Bone marrow (tissue), 2 donors: Measurements from ENCODE around the gene PPM1F.

Source experiments
- DNase-seq, 2 donors: peaks; one replicate each; lab custom pipeline; 2025; lab: John Stamatoyannopoulos, UW

PPM1F gene

DNA sequence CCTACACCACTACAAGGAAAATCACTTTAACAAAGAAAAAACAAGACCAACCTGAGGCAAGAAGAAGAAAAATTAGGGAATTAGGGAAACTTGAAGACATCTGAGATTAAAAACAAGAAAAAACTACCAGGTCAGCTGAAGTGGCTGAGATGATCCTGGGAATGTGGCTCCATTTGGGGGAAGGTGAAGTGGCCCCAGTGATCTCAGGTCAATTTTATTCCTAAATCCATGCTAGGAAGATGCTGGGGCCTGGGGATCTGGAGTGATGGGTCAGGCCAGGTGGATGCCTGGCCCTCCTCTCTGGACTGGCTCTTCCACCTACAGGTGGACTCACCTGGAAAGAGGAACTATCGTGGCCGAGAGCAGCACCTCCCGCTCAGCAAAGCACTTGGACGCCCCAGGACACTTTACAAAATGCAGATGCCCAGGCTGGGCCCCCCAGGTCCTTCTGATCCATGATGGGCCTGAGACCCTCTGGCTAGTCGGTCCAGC lies 23.3 kb upstream of the PPM1F start:
- DNase-seq: no peak

DNA sequence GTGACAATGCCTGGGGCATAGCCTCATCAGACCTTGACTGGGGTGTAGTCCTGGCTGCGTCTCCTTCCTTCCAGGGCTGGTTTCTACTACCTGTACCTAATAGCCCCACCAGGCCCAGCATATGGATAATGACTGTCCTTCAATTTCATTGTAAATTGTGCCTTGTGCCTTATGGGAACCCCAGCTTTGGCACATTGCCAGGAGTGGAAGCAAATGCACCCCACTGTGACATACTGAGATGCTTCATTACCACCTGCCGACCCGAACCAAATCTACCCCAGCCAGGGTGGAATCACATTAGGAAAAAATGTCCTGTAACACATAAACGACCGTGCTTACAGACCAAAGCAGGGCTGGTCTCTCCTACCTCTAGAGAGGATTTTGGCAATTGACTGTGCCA lies 22.6 kb upstream of the PPM1F start:
- DNase-seq: no peak

DNA sequence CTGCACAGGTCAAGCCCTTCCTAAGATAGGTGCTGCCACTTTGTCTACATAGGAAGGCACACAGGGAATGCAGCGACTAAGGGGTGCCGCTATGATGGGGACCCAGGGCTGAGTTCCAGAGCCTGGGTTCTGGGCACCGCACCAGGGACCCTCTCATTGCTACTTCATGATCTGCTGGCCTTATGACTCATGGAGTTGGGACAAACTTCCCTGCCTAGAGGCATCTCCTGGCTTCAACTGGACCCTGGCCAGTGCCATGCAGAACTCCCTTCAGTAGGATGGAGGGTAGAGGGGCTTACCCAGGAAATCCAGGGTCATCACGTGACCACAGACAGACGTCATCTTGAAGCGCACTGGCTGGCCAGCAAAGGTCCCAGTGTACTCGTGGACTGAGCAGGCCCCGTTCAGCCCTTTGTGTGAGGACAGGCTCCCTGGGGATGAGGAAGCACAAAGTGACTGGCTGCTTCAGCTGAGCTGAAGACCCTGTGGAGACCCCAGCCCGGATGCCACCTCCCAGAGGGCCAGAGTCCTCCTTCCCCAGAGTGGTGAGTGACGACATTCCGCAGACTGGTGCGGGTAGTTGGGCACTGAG lies 21.5 kb upstream of the PPM1F start:
- DNase-seq: no peak

DNA sequence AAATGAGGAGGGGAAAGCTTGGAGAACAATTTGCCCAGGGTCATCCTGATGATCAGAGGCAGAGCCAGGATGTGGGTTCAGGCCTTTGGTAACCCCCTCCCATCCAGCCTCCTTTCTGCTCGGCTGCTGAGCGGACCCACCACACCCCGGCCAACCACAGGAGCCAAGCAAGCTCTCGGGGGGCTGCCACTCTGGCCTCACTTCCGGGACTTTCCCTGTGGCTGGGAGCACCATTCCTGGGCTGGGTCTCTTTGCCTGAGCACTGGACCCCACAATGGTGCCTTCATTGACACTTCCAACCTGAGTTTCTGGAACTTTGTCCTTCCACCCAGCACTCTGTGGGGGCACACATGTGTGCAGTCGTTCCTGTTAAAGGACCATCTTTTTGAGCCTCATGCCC lies 20.2 kb upstream of the PPM1F start:
- no peak for DNase-seq

DNA sequence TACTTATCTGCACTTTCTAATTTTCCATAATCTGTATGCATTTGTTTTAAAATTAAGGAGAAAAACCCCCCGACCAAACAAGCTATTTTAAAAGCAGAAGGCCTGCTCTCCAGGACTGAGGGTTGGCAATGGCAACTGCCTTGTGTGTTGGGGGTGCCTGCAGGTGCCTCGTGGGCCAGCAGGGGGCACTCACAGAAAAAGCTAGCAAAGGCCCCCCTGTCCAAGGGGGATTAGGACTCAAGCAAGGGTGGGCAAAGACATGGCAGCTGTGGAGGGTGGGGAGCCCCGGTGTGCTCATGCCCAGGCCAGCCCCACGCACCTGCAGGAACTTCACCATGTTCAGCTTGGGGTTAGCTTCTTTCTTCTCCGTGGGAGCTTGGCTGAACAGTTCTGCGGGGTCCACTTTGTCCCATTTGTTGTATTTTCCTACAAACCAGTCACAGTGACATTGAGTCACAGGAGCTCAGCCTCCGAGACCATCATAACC lies 19.7 kb upstream of the PPM1F start:
- DNase-seq: peak; percentile 2 to 16

DNA sequence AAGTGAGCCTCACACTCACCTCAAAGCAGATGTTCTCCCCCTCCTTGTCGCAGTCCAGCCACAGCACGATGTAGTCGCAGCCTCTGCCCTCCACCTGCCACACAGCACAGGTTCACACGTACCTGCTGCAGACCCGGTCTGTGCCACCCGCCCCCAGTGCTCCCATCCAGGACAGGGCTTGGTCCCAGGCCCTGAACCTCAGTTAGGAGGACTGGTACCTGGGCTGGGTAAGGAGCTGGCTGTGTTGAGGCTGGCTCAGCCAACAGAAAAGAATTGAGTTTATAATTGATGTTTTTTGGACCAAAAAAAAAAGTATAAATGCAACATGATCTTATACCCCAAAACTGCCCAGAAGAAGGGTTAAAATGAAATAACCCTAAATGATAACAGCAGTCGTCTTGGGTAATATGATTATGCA lies 19.2 kb upstream of the PPM1F start:
- no peak for DNase-seq

DNA sequence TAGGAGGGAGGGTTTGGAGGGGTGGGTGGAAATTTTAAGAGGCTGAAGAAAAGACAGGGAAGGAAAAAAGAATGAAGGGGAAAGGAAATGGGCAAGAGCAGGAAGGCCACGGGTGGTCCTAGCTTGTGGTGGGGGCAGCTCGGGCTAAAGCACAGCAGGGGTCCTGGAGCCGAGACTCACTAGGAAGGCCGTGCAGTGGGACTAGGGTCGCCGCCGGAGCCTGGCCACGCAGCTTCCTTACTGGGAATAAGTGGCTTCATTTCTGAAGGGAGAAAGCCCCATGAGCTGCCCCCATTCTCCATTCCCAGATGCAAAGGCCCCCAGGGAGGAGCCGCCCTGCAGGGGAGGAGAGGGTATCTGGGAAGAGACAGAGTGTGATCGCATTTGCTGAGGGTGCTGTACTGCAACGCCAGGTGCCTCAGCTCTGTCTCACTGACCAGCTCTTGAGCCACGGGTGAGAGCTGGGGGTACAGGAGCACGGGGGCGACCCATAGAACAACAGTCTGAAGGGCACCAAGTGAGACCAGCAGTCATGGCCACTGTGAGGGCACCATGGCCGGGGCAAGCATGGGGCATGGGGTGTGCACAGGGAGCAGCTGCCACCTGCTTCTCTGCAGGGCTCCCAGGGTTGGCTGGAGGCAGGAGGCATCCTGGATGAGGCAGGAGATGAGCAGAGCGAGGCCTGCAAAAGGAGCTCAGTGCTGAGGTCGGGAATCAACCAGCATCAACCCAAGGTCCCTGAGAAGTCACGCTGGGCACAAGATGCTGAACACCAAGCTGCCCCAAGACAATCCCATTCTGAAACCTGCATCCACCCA lies 18.4 kb upstream of the PPM1F start:
- DNase-seq: no peak

DNA sequence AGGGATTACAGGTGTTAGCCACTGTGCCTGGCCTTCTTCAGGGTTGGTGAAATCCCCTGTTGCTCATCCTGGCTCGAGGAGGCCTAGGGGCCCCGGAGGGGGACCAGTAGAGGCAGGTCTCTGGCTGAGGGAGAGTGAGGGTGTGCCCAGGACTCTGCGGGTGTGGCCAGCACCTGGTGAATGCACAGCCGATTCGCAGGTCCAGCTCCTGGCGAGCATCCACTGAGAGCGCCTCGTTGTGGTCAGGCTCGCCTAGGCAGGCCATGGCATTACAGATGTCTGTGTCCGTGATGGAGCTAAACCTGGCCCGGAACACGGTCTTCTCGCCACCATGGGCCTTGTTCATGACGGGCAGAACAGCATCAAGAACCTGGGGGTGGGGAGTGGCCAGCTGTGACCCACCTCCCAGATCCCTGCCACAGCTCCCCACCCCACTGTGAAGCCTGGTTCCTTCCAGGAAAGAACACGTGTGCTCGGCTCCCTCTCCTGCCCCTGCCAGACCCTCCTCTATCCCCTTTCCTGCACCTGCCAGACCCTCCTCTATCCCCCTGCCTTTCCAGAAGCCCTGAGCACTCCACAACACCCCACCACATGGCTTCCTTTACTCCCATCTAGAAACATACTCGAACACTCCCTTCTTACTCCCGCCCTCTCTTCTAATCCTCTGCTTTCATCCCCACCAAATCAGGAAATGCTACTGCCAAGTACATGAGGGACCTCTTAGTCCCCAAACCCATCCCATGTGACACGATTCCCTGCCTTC lies 17.6 kb upstream of the PPM1F start:
- no peak for DNase-seq

DNA sequence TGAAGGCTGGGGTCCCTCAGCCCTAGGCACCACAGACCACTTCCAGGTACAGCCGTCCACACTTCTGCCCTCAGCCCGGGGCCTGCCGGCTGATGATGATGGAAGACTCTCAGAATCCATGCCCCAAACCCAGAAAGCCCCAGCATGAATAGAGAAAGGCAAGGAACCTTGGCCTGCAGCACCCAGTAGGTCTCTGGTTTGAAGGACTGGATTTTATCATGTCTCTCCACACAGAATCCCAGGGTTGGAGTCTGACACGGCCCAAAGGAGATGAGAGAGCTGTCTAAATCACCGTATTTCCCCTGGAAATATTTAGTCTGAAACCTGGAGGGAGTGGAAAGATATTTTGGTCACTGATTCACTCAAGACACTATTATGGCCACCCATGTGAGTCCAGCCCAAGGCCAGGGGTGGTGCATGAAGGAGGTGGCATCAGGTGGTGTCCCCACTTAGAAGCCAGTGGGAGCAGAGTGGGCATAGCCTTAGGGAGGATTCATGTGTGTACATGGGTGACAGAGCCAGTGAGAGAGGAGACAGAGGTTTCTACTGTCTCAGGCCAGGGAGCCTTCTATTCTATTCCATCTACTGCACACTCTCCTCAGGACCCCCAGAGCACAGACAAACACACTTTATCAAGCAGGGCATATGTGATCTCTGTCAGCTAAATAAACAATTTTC lies 15.9 kb upstream of the PPM1F start:
- no peak for DNase-seq

DNA sequence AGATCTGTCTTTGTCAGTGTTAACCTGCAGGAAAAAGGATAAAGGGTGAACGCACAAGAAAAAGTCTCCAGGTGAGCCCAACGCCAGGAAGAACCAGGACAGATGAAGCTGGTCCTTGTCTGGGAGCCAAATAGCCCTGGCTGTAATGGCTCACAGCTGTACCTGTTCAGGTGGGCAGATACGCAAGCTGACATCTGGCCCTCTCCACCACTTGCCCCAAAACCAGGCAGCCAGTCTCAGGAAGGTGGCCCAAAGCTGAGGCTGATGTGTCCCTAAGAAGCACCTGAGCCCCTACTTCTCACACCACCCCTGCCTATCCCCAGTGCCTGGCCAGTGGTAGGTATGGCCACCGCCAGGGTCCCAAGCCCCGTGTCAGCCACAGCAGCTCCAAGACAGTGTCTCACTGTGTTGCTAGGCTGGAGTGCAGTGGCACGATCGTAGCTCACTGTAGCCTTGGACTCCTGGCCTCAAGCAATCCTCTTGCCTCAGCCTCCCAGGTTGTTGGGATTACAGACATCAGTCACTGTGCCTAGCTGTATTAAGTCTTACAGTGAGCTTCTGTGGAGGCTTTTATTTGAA lies 15.1 kb upstream of the PPM1F start:
- DNase-seq: no peak

DNA sequence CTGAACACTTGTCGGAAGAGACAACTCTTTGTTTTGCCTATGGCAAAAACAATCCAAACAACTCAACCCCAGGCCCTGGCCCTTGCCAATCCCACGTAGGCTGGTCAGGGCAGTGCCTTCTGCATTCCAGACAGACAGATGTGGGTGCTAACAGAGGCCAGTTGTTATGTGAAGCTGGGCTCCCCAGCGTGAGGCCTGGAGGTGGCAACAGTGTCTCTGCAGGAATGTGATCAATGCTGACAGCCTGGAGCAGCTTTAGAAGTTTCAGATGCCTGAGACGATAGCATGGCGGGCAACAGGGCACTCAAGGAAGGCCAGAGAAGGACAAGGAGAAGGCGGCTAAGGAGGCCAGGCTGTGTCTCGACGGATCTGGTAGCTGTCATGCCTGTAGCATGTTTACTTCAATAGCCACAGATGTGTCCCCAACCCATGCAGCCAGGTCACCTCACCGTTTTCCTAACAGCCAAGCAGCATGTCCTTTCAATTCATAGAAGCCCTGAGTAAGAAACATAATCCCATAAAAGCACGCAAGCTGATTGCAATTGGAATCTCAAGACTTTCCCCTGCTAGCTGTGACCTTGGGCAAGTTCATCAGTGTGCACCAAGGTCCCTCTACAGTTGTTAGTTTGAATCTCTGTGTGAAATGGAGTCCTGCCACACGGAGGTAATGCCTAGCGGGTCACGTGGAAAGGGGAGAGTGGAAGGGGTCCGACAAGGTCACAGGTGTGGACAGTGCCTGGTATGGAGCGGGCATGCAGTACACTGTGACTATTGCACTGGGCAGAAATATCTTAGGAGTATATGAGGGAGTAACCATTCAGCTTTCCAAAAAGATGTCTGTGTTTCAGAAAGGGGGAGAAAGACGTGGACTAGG lies 14.2 kb upstream of the PPM1F start:
- no peak for DNase-seq

DNA sequence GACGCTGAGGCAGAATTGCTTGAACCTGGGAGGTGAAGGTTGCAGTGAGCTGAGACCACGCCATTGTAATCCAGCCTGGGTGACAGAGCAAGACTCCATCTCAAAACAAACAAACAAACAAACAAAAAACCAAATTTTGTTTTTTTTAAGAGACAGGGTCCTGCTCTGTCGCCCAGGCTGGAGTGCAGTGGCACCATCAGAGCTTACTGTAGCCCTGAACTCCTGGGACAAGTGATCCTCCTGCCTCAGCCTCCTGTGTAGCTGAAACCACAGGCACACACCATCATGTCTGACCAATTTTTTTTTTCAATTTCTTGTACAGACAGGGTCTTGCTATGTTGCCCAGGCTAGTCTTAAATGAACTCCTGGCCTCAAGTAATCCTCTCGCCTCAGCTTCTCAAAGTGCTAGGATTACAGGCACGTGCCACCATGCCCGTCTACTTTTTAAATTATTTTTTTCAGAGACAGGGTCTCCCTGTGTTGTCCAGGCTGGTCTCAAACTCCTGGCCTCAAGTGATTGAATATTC lies 13.2 kb upstream of the PPM1F start:
- no peak for DNase-seq

DNA sequence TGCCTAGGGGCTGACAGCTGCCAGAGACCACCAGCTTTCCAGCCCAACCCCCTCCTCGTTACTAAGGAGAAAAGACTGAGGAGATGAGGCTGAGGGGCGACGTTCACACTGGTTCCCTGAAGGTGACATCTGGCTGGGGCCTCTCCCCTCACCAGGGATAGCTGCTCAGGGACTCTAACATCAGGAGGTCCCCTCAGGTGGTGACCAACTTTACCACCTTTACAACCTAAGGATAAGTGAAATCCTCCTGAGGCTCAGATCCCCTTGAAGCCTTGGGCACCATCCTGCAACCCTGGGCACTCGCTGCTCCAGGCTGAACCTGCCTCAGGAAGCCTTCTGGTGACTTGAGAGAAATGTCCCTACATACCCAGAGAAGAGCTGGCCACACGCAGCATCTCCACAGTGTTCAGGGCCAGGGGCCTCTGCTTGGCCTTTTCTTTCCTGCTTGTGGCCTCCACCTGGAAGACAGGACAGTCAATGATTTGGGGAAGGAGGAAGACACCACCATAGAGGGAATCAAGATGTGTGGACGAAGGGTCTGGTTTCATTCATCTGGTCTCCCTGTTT lies 12.4 kb upstream of the PPM1F start:
- DNase-seq: no peak

DNA sequence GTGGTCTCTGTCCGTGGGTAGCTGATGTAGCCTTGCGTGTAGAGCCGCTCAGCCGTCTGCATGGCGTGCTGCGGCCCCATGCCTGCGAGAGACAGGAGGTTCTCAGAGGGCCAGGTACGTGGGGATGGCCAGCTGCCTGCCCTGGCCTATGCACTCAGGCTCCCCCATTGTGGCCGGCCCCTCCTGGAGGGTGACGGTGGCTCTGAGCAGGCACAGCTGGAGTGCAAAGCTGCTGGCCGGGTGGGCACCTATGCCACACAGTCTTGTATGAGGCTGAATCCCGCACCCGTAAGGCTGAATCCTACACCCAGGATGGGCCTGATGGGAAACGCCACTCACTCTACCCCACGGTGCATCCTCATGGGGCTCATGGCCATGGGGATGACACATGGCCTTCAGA lies 11.6 kb upstream of the PPM1F start:
- DNase-seq: no peak

DNA sequence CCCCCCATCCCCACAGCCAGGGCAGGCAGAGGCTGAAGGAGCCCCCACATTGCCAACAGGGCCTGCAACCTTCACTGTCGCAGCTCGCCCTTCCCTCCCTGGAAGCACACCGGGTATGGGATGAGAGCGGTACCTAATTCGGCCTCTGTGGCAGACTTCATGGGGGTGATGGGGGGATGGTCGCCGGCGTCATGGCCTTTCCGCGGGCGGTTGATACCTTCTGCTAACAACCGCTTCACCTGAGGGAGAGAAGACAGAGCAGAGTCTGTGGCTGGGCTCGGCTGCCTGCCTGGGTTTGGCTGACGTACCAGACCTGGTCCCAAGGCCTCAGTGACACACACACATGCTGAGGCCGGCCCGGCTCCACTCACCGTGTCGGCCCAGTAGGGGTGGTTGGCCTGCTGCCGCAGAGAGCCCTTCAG lies 11.2 kb upstream of the PPM1F start:
- DNase-seq: no peak

DNA sequence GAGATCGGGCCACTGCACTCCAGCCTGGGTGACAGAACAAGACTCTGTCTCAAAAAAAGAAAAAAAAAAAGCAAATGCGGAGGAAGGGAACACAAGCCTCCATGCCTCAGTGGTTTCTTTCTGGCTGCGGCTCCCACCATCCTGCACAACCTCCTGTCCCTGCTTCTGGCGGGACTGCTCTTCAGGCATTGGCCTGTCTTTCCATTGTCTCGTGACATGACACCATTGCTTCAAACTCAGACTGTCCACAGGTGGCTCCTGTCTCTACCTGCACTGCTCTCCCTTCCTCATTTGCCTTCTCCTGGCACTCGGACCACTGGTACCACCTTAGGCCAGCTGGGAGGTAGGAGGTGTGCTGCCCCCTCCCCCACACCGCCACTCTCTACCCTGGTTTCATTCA lies 10.6 kb upstream of the PPM1F start:
- DNase-seq: no peak

DNA sequence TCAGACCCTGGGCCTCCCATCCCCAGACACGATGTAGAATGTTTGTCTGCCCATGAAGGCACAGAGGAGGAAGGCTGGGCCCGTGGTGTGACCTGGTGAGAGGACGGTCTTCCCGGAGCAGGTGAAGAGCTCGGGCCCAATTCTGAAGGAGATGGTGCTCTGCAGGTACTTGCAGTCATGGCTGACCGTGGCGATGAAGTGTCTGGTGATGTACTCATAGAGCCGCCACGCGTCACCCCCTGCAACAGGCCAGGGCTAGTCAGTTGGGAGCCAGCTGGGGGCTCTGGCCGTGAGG lies 10.0 kb upstream of the PPM1F start:
- DNase-seq: no peak

DNA sequence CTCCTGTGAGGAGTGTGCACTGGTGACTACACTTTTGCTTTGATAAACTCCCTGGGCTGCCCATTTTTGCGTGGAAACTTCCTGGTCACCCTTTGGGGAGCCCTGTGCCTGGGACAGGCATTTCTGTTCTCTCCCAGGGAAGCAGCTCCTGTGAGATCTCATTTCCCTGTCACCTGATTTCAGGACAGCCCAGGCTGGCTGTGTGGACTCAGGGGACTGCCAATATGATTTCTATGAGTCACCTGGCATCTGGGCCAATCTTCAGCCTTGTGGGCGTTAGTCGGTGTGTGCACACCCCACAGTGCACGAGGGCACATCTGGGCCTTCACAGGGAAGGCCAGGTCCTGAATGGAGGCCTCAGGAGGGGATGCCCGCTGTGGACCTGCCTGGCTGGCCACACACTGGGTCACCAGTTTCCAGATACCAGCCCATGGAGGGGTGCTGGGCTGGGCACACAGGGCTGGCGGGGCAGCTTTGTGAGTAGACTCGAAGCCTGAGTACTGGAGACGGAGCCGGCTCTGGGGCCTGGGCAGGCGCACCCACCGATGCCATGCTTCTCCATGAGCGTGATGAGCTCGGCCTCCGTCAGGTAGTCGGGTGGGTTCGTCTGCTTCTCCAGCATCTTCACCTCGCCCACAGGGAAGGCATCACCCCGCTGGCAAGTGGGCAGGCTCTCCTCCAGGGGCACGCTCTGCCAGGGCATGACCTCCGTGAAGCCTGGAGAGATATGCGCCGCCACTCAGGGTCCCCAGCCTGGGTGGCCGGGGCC lies 9.4 kb upstream of the PPM1F start:
- DNase-seq: no peak

DNA sequence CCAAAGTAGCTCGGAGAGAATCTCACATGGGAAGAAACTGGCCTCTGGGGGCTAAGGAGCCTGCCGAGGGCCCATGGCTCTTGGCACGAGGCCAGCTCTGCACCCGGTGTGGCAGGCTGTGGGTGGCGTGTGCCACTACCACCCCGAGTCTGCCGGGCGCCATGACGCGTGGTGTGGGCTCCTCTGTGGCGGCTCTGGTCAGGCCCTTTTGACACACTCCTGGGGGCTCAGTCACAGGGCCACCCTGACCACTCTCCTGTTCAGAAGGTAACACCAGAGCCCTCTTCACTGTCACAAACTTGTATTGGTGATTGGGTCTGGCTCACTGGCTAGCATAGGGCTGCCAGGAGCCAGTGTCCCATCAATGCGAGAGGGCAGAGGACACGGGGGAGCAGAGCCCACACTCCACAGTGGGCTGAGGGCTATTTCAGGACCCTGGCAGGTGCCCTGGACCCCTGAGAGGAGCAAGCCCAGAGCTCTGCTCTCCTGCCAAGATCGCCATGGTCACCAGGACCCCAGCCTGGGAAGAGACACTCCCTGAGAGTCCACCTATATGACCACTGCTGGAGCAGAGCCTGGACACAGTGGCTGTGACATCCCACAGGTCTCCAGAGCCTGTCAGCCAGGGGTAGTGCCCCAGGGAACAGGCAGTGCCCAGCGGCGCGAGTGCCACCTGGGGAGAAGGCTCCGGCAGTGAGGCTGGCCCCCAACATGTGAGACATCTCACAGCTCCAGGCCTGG lies 8.6 kb upstream of the PPM1F start:
- no peak for DNase-seq
